ENCODE results near the gene CHAC2. TPM values are rescaled to one million over a fixed set of nuclear protein-coding genes. Genes with fewer than 3 reads are reported as not detected.

Gene CHAC2
- total and polyA plus RNA-seq, 9 of the 15 experiments (the other 6 are each of a cell fraction or from before 2014, with no cell fraction given), result 9.8 to 35.6 (median 18.2) TPM

DNA sequence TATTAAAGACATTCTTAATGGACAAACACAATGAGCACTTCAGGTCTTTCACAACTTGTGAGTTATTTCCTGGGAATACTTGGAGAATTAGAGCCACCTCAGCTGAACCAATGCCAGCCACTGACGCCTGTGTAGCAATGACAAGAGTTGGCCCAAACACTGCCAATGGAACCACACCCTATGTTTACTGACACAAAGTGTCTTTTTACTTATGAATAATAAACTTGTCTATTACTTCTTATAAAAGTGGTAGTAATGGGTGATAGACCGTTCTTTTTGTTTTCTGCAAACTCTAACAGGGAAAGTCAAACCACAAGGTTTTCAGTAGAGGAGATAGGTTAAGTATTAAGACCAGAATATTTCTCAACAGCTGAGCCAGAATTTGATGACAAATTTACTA lies 12.5 kb upstream of the CHAC2 start:
- Histone ChIP-seq H3K4me2 (ENCODE audit: insufficient read depth, low read length) (no peak overlapping the region), H3K9me3 (replicated peaks; ENCODE audit: control insufficient read depth, insufficient read depth, low read depth, low read length) (no peaks in the 10 kb centered on the region), H3K27ac (ENCODE audit: extremely low read depth, low read depth, low read length) (no peak overlapping the region), H3K4me3 (no peak overlapping the region), H3K9me1 (ENCODE audit: control insufficient read depth, insufficient read depth, low read length) (no peaks in the 10 kb centered on the region), H2AFZ (ENCODE audit: low read depth, low read length) (no peak overlapping the region), H4K20me1 (replicated peaks; ENCODE audit: control insufficient read depth, insufficient read depth, low read length) (no peaks in the 10 kb centered on the region), H3K36me3 (ENCODE audit: control insufficient read depth, insufficient read depth, low read length) (peaks cover 5% of the 10 kb centered on the region; the same call in 2 of the 3 replicates), H3K4me1 (replicated peaks in 1 of 2; ENCODE audit: control insufficient read depth in 2 of 2, insufficient read depth in 2 of 2, low read length in 2 of 2) (no peaks in the 10 kb centered on the region), H3K27me3 (ENCODE audit: control insufficient read depth in 2 of 2, insufficient read depth in 2 of 2, low read length in 2 of 2) (no peaks in the 10 kb centered on the region), H3K79me2 (ENCODE audit: control insufficient read depth, insufficient read depth, low read length) (no peaks in the 10 kb centered on the region), H3K9ac (ENCODE audit: insufficient read depth in 1 of 2, low read depth in 2 of 2, low read length in 2 of 2) (no peak overlapping the region)
- BruUV-seq (replicated peaks), result no TSS peak
- ChIA-PET POLR2A (no interaction called here), CTCF (ENCODE audit: low intra/inter-chr PET ratio) (no interaction called here)
- DNase-seq (ENCODE audit: extremely low read depth in 1 of 4, low spot score in 3 of 4) (no peak), ATAC-seq (no peak), FAIRE-seq (no peak)
- in situ Hi-C loops (cut with MboI), result no loop called here
- TF ChIP-seq BMI1 (IDR thresholded peaks at IDR 0.05; ENCODE audit: low read length), result no peak
- TF ChIP-seq POLR2H (tag; IDR thresholded peaks at IDR 0.05; ENCODE audit: low read depth), result no peak
- TF ChIP-seq SIRT6 (IDR thresholded peaks at IDR 0.05; ENCODE audit: low read depth, low read length), result no peak
- TF ChIP-seq RBM17 (IDR thresholded peaks at IDR 0.05; ENCODE audit: borderline replicate concordance, low read depth, low read length), result no peak
- TF ChIP-seq ZFP1 (CRISPR knock-in tag; IDR thresholded peaks at IDR 0.05), result no peak
- no peak for TF ChIP-seq SIN3A (IDR thresholded peaks at IDR 0.05; ENCODE audit: borderline replicate concordance in 2 of 2, control insufficient read depth in 1 of 2, low read depth in 2 of 2, low read length in 2 of 2)
- no peak for TF ChIP-seq ZNF695 (CRISPR knock-in tag; IDR thresholded peaks at IDR 0.05)
- no peak for TF ChIP-seq PCBP1 (IDR thresholded peaks at IDR 0.05; ENCODE audit: low read depth, low read length, poor library complexity, severe bottlenecking)
- TF ChIP-seq ZNF354B (CRISPR knock-in tag; IDR thresholded peaks at IDR 0.05), result no peak
- intact Hi-C loops (cut with micrococcal nuclease), result no loop called here
- 83% methylated on average over 2 of the region's 2 CpGs for WGBS (ENCODE audit: insufficient coverage, low coverage, missing lambda C conversion rate)

Measured in K562 (cell line).